GM12865 (cell line): Measurements from ENCODE around the gene CAPRIN1.

Source experiments
- DNase-seq: peaks from one replicate; pipeline ENCODE4 v3.0.0; 2010; ENCODE audit warnings: low read depth
- H3K4me3 ChIP-seq: 2 replicates; pipeline ENCODE4 v1.5.1; 2011; ENCODE audit warnings: mild to moderate bottlenecking, low read depth, low read length, control low read depth
- TF ChIP-seq, protein P1 (sequence below): IDR thresholded peaks from 2 replicates; pipeline ENCODE4 v1.5.1; 2011; ENCODE audit warnings: low read length, control low read depth, low read depth, inconsistent platforms; ENCODE audit not compliant: insufficient read depth; ENCODE audit errors: missing control alignments

Gene CAPRIN1

DNA sequence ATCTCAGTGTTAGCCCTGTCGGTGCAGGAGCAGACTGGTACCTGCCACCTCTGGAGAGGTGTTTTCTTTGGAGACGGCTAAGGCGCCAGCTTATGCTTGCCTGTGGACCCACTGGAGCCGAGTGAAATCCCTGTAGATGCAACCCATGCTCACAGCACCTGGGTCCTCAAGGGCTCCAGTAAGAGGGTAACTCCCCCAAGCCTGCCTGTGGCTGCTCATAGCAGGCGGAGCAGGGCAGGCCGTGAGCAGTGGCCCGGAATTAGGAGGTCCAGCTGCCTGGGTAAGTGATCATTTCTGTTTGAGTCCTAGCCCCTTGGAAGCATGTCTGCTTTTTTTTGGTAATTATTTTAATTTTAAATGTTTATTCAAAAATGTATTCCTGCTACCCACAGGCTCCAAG, 97.7 kb downstream of the CAPRIN1 start:
- TF ChIP-seq, protein P1, sequence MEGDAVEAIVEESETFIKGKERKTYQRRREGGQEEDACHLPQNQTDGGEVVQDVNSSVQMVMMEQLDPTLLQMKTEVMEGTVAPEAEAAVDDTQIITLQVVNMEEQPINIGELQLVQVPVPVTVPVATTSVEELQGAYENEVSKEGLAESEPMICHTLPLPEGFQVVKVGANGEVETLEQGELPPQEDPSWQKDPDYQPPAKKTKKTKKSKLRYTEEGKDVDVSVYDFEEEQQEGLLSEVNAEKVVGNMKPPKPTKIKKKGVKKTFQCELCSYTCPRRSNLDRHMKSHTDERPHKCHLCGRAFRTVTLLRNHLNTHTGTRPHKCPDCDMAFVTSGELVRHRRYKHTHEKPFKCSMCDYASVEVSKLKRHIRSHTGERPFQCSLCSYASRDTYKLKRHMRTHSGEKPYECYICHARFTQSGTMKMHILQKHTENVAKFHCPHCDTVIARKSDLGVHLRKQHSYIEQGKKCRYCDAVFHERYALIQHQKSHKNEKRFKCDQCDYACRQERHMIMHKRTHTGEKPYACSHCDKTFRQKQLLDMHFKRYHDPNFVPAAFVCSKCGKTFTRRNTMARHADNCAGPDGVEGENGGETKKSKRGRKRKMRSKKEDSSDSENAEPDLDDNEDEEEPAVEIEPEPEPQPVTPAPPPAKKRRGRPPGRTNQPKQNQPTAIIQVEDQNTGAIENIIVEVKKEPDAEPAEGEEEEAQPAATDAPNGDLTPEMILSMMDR = no peak
- no peak for DNase-seq
- H3K4me3 ChIP-seq = no peak overlapping the region

DNA sequence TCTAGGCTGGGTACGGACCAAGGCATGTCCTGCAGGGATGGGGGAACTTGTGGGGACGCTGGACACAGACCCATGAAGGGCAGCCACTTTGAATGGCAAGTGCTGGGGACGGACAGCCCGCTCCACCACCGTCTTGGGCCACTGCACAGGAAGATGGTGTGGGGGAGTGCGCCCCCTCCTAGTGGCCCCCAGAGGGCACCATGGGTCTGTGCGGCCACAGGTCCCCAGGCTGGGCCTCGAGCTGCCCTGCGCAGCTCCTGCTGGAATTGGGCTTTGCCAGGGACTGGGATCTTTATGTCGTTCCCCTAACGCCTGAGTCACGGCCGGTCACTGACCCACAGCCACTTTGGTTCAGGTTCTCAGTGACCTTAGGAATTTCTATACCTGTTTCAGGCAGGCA, 98.3 kb downstream of the CAPRIN1 start:
- no peak overlapping the region for H3K4me3 ChIP-seq
- no peak for DNase-seq
- TF ChIP-seq, protein P1 = peak; percentile 12

DNA sequence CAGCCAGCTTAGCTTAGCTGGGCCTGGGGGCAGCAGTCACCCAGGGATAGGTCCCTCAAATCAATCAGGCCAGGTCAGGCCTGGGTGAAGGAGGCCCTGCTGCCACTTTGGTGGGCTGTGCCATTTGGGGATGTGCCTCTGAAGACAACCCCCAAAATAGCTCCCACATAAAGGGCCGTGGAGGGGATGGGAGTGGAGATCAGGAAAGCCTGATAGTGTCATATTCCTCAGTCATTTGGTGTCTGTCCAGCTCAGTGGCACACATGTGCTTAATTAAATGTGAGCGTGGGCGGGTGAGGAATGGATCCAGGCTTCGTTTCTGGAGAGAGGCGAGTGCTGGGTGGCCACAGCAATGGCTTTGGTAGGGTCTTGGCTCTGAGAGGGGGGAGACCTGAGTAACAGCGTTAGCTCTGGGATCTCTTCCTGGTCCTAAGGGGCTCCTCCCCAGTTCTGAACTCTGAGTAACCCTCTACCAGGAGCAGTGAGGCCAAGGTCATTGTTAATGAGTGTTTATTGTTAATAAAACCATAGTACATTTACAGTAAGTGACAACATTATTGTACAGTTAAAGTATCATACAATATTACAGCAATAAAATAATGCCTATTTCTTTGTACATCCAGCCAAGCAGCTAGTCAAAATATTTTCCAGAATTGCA, 99.1 kb downstream of the CAPRIN1 start:
- TF ChIP-seq, protein P1 = no peak
- no peak for DNase-seq
- no peak overlapping the region for H3K4me3 ChIP-seq
